Endothelial cell of umbilical vein (primary cell): ENCODE data around the gene C9orf78. TPM values are rescaled to one million over a fixed set of nuclear protein-coding genes. Genes with fewer than 3 reads are reported as not detected.

Experiments
- BruUV-seq: library from RNA; stranded (reverse); fragments of 400-500 nt; replicated peaks from 2 replicates; lab custom pipeline; 2021; lab: Mats Ljungman, UMichigan
- CTCF ChIA-PET: fragments of 300-600, 350-600 bp; sonication (Branson Sonifier 250); formaldehyde crosslinking; loops from one replicate; lab custom pipeline; 2021; ENCODE audit warnings: antibody characterized with exemption, inconsistent platforms; lab: Charles Lee
- POLR2A ChIA-PET: fragments of 300-600, 350-600 bp; sonication (Branson Sonifier 250); formaldehyde crosslinking; loops from one replicate; lab custom pipeline; 2021; ENCODE audit warnings: antibody characterized with exemption, inconsistent platforms; lab: Charles Lee
- DNase-seq: peaks from one replicate; pipeline ENCODE4 v3.0.0-alpha.2; 2011; ENCODE audit warnings: low read depth, low spot score
- FAIRE-seq: peaks from 2 replicates; lab custom pipeline; 2011; peaks lifted over from hg19 to GRCh38; lab: Jason Lieb, UNC
- H2AFZ ChIP-seq: 2 replicates; pipeline ENCODE4 v1.6.0; 2012; ENCODE audit warnings: low read depth, low read length, control low read depth, inconsistent platforms
- H3K27ac ChIP-seq: 2 replicates; pipeline ENCODE4 v1.5.1; 2011; ENCODE audit warnings: low read depth, mild to moderate bottlenecking, control low read depth, low read length, moderate library complexity; ENCODE audit not compliant: insufficient read depth
- H3K27me3 ChIP-seq, 2 experiments: 2 replicates each; pipeline versions ENCODE4 v1.6.0 to v1.6.1; 2011; ENCODE audit warnings: low read length in 2 of 2, mixed read lengths in 1 of 2; ENCODE audit not compliant: control insufficient read depth in 2 of 2, insufficient read depth in 2 of 2
- H3K36me3 ChIP-seq, 2 experiments: 2 replicates in 1 of 2; 3 replicates in 1 of 2; pipeline ENCODE4 v1.5.1; 2011; ENCODE audit warnings: low read length in 2 of 2, mild to moderate bottlenecking in 1 of 2, moderate library complexity in 1 of 2; ENCODE audit not compliant: control insufficient read depth in 2 of 2, insufficient read depth in 2 of 2; ENCODE audit errors: extremely low read depth in 1 of 2
- H3K4me1 ChIP-seq: 3 replicates; pipeline ENCODE4 v1.5.1; 2011; ENCODE audit warnings: mild to moderate bottlenecking, low read length; ENCODE audit not compliant: control insufficient read depth, insufficient read depth; ENCODE audit errors: extremely low read depth
- H3K4me2 ChIP-seq: 2 replicates; pipeline ENCODE4 v1.6.1; 2011; ENCODE audit warnings: low read length, control low read depth, mixed read lengths; ENCODE audit not compliant: insufficient read depth
- H3K4me3 ChIP-seq, 3 experiments: fragments of 200-600 bp in 1 of 3; sonication (generic), shearing (Covaris generic) in 1 of 3; replicated peaks in 1 of 3; 2 replicates each; pipeline ENCODE4 v1.5.1; 2011 to 2016; ENCODE audit warnings: control low read depth in 3 of 3, low read length in 3 of 3, mild to moderate bottlenecking in 2 of 3, inconsistent platforms in 1 of 3, low read depth in 1 of 3, moderate library complexity in 1 of 3; ENCODE audit not compliant: insufficient read depth in 1 of 3
- H3K79me2 ChIP-seq: 2 replicates; pipeline ENCODE4 v1.6.0; 2012; ENCODE audit warnings: low read length, inconsistent platforms; ENCODE audit not compliant: control insufficient read depth, insufficient read depth
- H3K9ac ChIP-seq: replicated peaks from 2 replicates; pipeline ENCODE3; 2011; ENCODE audit warnings: low read length, control low read depth; ENCODE audit not compliant: insufficient read depth; ENCODE audit errors: extremely low read depth
- H3K9me1 ChIP-seq: replicated peaks from 3 replicates; pipeline ENCODE4 v1.6.0; 2011; ENCODE audit warnings: mild to moderate bottlenecking, low read length; ENCODE audit not compliant: control insufficient read depth, insufficient read depth; ENCODE audit errors: extremely low read depth
- H3K9me3 ChIP-seq: replicated peaks from 2 replicates; pipeline ENCODE4 v1.5.1; 2012; ENCODE audit warnings: low read length, inconsistent platforms; ENCODE audit not compliant: control insufficient read depth, insufficient read depth
- H4K20me1 ChIP-seq: replicated peaks from 2 replicates; pipeline ENCODE3; 2011; ENCODE audit warnings: mild to moderate bottlenecking, low read length; ENCODE audit not compliant: control insufficient read depth, insufficient read depth; ENCODE audit errors: extremely low read depth
- EZH2 ChIP-seq: IDR thresholded peaks from 2 replicates; pipeline ENCODE4 v1.6.1; 2012; ENCODE audit warnings: borderline replicate concordance, low read depth, mild to moderate bottlenecking, moderate library complexity, low read length, inconsistent platforms; ENCODE audit not compliant: severe bottlenecking
- FOS ChIP-seq: IDR thresholded peaks from 2 replicates; pipeline ENCODE4 v1.6.1; 2011; ENCODE audit warnings: mild to moderate bottlenecking, low read length, moderate library complexity, borderline replicate concordance; ENCODE audit not compliant: insufficient read depth
- GATA2 ChIP-seq: IDR thresholded peaks from 2 replicates; pipeline ENCODE4 v1.7.0; 2011; ENCODE audit warnings: low read depth, mild to moderate bottlenecking, moderate library complexity, mixed read lengths, low read length; ENCODE audit not compliant: insufficient read length, insufficient read depth
- JUN ChIP-seq: IDR thresholded peaks from 2 replicates; pipeline ENCODE4 v1.6.1; 2011; ENCODE audit warnings: borderline replicate concordance, low read depth; ENCODE audit not compliant: insufficient read length, insufficient read depth
- MYC ChIP-seq: IDR thresholded peaks from one replicate; pipeline ENCODE4 v1.6.1; 2011; ENCODE audit warnings: mild to moderate bottlenecking, low read depth, low read length
- POLR2A ChIP-seq: IDR thresholded peaks from 2 replicates; pipeline ENCODE4 v1.6.1; 2012; ENCODE audit warnings: low read depth, mild to moderate bottlenecking, control low read depth, low read length
- POLR2AphosphoS5 ChIP-seq: IDR thresholded peaks from 2 replicates; pipeline ENCODE4 v1.6.1; 2012; ENCODE audit warnings: low read depth, mild to moderate bottlenecking, control low read depth, low read length, moderate library complexity; ENCODE audit not compliant: insufficient read depth
- dilution Hi-C: fragments of 300-500 bp; cut with MboI; formaldehyde crosslinking; loops from one replicate; pipeline ENCODE4 v1.15.0; 2019; ENCODE audit warnings: low sequenced_read_pairs; ENCODE audit not compliant: extremely low pct_ligation_motif_present
- intact Hi-C: fragments of 100-400 bp; cut with micrococcal nuclease; formaldehyde crosslinking; loops from one replicate; pipeline ENCODE4 v1.10.0; 2022
- polyA plus RNA-seq, 4 experiments: library from polyadenylated mRNA; depleted of rRNA in 3 of 4; stranded (reverse) in 3 of 4; unstranded in 1 of 4; fragments of >200 nt; gene quantifications; 2 replicates each; pipeline versions ENCODE4 v1.2.1 to v1.2.3, GENCODE V29; 2011 to 2012; ENCODE audit warnings: missing spikeins in 1 of 4
- total RNA-seq: library from RNA; stranded (reverse); gene quantifications from 2 replicates; pipeline ENCODE4 v1.2.3, GENCODE V29; 2021
- TF ChIP-seq, protein P1 (sequence below): IDR thresholded peaks from 2 replicates; pipeline ENCODE4 v1.6.1; 2011; ENCODE audit not compliant: insufficient read depth, insufficient read length
- TF ChIP-seq, protein P2 (sequence below), 2 donors: IDR thresholded peaks; 1 replicate in 1 of 2; 2 replicates in 1 of 2; pipeline ENCODE4 v1.5.1; 2011; ENCODE audit warnings: low read length in 2 of 2, mild to moderate bottlenecking in 2 of 2, moderate library complexity in 2 of 2, control low read depth in 1 of 2, inconsistent platforms in 1 of 2, low read depth in 1 of 2; ENCODE audit not compliant: insufficient read depth in 1 of 2; ENCODE audit errors: extremely low read depth in 1 of 2

The C9orf78 gene
- total and polyA plus RNA-seq, 2 donors (not counting 3 experiments of a cell fraction or from before 2014, with no cell fraction given), result 17.9 to 34.6 TPM

DNA sequence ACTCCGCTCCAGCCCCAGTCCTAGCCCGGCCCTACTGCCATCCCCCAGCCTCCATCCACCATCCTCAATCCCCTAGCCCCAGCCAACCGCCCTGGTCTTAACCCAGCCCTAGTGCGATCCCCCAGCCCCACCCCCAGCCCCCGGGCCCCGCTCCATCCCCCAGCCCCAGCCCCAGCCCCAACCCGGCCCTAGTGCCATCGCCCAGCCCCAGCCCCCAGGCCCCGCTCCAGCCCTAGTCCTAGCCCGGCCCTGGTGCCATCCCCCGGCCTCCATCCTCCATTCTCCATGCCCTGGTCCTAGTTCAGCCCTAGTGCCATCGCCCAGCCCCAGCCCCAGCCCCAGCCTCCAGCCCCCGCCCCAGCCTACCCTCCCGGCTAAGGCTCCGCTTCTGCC lies 11.5 kb downstream of the C9orf78 start:
- intact Hi-C loops (no loop called here), dilution Hi-C loops (no loop called here)
- Histone ChIP-seq H2AFZ (peak overlapping the region; percentile 32), H3K79me2 (peaks cover 16% of the 10 kb centered on the region), H3K27me3 (no peaks in the 10 kb centered on the region), H3K36me3 (peaks cover 10 to 25% of the 10 kb centered on the region in 2 experiments), H3K9me3 (no peaks in the 10 kb centered on the region), H3K27ac (no peak overlapping the region), H3K4me3 (peak overlapping the region; percentile 31 to 74 (median 49)), H3K9me1 (no peaks in the 10 kb centered on the region), H3K4me2 (no peak overlapping the region), H3K9ac (peak overlapping the region; percentile 50), H3K4me1 (peaks cover 7% of the 10 kb centered on the region), H4K20me1 (no peaks in the 10 kb centered on the region)
- TF ChIP-seq EZH2 (no peak), FOS (no peak), JUN (no peak), GATA2 (no peak), MYC (no peak), POLR2A (no peak), POLR2AphosphoS5 (no peak)
- TF ChIP-seq, protein P1, sequence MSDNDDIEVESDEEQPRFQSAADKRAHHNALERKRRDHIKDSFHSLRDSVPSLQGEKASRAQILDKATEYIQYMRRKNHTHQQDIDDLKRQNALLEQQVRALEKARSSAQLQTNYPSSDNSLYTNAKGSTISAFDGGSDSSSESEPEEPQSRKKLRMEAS, result no peak
- TF ChIP-seq, protein P2, sequence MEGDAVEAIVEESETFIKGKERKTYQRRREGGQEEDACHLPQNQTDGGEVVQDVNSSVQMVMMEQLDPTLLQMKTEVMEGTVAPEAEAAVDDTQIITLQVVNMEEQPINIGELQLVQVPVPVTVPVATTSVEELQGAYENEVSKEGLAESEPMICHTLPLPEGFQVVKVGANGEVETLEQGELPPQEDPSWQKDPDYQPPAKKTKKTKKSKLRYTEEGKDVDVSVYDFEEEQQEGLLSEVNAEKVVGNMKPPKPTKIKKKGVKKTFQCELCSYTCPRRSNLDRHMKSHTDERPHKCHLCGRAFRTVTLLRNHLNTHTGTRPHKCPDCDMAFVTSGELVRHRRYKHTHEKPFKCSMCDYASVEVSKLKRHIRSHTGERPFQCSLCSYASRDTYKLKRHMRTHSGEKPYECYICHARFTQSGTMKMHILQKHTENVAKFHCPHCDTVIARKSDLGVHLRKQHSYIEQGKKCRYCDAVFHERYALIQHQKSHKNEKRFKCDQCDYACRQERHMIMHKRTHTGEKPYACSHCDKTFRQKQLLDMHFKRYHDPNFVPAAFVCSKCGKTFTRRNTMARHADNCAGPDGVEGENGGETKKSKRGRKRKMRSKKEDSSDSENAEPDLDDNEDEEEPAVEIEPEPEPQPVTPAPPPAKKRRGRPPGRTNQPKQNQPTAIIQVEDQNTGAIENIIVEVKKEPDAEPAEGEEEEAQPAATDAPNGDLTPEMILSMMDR (IDR thresholded peaks at IDR 0.05; ENCODE audit: extremely low read depth in 1 of 2, insufficient read depth in 1 of 2, low read depth in 1 of 2, low read length in 2 of 2), result no peak
- ChIA-PET POLR2A (interaction anchor here (0.5 to 0.7 kb wide), 2 partner anchors 216 to 1547 kb away, joined by 4 to 7 read pairs; partner anchors contain the start of gene SWI5), CTCF (interaction anchor here (0.6 kb wide), 1 partner anchor 107 kb away, joined by 3 read pairs; no protein-coding TSS in a partner anchor)
- no TSS peak for BruUV-seq
- no peak for DNase-seq
- FAIRE-seq, result no peak
